ENCODE results near the gene GIT2. TPM values are rescaled to one million over a fixed set of nuclear protein-coding genes. Genes with fewer than 3 reads are reported as not detected.

Gene GIT2
- total and polyA plus RNA-seq, 2 of the 13 experiments (the other 11 are each of a cell fraction or from before 2014, with no cell fraction given) = 18.4 to 19.8 TPM

DNA sequence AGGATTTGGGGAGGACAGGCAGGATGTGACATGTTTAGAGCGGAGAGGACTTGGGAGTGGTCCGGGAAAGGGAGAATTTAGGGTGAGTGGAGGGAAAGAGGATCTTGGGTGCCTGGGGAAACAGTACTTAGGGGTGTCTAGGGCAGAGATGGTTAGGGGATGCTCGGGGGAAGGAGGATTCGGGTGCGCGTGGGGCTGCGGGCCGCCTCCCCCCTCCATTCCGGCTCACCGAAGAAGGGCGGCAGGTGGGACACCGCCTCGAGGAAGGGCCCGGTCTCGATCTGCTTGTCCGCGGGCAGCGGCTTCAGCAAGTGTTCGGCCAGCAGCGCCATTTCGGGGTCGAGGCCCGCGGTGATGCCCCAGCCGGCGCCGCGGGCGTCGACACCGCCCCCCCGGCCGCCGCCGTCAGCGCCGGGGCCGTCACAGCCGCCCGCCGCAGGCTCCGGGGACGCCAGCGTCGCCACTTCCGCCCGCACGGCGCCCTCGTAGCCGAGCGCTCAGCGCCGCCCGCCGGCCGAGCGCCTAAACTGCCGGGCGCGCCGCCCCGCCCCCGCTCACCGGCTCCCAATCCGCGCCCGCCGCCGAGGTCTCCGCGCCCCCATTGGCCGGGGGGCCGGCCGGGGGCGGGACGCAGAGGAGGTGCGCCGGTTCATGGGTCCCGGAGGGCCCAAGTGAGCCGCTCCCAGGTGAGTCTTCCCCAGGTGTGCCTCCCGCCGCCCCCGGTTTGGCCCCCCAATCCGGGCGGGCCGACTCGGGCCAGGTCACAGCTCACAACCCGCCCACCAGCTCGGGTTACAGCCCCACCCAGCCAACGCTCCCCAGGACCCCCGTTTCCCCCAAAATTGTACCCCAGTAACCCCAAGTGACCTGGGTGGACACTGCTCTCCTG, 115.9 kb downstream of the GIT2 start, which contains the start of gene GLTP (continued):
- TF ChIP-seq, protein P1, sequence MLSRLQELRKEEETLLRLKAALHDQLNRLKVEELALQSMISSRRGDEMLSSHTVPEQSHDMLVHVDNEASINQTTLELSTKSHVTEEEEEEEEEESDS (CRISPR knock-in tag; IDR thresholded peaks at IDR 0.05; ENCODE audit: borderline replicate concordance) = no peak
- TF ChIP-seq SKI (IDR thresholded peaks at IDR 0.05; ENCODE audit: partially characterized antibody) = peak; percentile 75
- no peak for TF ChIP-seq MAZ (IDR thresholded peaks at IDR 0.05; ENCODE audit: borderline replicate concordance, low read depth, low read length)
- peak; percentile 52; the same call in 1 of the 2 replicates for TF ChIP-seq MAZ (CRISPR knock-in tag; IDR thresholded peaks at IDR 0.05; ENCODE audit: low read depth)
- no peak for TF ChIP-seq SP1 (IDR thresholded peaks at IDR 0.05)
- peak; percentile 72 for TF ChIP-seq SP1 (CRISPR knock-in tag; IDR thresholded peaks at IDR 0.05)
- no peak for TF ChIP-seq MBD4 (IDR thresholded peaks at IDR 0.05; ENCODE audit: borderline replicate concordance, low read length)
- TF ChIP-seq ZNF180 (CRISPR knock-in tag; IDR thresholded peaks at IDR 0.05; ENCODE audit: borderline replicate concordance, low read depth) = no peak
- TF ChIP-seq ZNF292 (CRISPR knock-in tag; IDR thresholded peaks at IDR 0.05; ENCODE audit: borderline replicate concordance, low read depth) = no peak
- TF ChIP-seq CC2D1A (CRISPR knock-in tag; IDR thresholded peaks at IDR 0.05) = no peak
- TF ChIP-seq RAD21 (CRISPR knock-in tag; IDR thresholded peaks at IDR 0.05) = peak; percentile 100
- TF ChIP-seq KLF13 (CRISPR knock-in tag; IDR thresholded peaks at IDR 0.05) = no peak
- peak; percentile 76 for TF ChIP-seq NFYC (CRISPR knock-in tag; IDR thresholded peaks at IDR 0.05)
- TF ChIP-seq, protein P2, sequence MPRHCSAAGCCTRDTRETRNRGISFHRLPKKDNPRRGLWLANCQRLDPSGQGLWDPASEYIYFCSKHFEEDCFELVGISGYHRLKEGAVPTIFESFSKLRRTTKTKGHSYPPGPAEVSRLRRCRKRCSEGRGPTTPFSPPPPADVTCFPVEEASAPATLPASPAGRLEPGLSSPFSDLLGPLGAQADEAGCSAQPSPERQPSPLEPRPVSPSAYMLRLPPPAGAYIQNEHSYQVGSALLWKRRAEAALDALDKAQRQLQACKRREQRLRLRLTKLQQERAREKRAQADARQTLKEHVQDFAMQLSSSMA (CRISPR knock-in tag; IDR thresholded peaks at IDR 0.05) = no peak
- TF ChIP-seq, protein P3, sequence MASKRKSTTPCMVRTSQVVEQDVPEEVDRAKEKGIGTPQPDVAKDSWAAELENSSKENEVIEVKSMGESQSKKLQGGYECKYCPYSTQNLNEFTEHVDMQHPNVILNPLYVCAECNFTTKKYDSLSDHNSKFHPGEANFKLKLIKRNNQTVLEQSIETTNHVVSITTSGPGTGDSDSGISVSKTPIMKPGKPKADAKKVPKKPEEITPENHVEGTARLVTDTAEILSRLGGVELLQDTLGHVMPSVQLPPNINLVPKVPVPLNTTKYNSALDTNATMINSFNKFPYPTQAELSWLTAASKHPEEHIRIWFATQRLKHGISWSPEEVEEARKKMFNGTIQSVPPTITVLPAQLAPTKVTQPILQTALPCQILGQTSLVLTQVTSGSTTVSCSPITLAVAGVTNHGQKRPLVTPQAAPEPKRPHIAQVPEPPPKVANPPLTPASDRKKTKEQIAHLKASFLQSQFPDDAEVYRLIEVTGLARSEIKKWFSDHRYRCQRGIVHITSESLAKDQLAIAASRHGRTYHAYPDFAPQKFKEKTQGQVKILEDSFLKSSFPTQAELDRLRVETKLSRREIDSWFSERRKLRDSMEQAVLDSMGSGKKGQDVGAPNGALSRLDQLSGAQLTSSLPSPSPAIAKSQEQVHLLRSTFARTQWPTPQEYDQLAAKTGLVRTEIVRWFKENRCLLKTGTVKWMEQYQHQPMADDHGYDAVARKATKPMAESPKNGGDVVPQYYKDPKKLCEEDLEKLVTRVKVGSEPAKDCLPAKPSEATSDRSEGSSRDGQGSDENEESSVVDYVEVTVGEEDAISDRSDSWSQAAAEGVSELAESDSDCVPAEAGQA (IDR thresholded peaks at IDR 0.05; ENCODE audit: low read depth) = peak; percentile 52; the same call in 1 of the 2 replicates
- TF ChIP-seq, protein P3 (CRISPR knock-in tag; IDR thresholded peaks at IDR 0.05; ENCODE audit: borderline replicate concordance) = no peak
- no peak; the same call in 1 of the 2 replicates for TF ChIP-seq GATAD1 (CRISPR knock-in tag; IDR thresholded peaks at IDR 0.05)
- TF ChIP-seq STAG1 (CRISPR knock-in tag; IDR thresholded peaks at IDR 0.05) = peak; percentile 77
- no peak for TF ChIP-seq NKX3-1 (CRISPR knock-in tag; IDR thresholded peaks at IDR 0.05)
- TF ChIP-seq, protein P4, sequence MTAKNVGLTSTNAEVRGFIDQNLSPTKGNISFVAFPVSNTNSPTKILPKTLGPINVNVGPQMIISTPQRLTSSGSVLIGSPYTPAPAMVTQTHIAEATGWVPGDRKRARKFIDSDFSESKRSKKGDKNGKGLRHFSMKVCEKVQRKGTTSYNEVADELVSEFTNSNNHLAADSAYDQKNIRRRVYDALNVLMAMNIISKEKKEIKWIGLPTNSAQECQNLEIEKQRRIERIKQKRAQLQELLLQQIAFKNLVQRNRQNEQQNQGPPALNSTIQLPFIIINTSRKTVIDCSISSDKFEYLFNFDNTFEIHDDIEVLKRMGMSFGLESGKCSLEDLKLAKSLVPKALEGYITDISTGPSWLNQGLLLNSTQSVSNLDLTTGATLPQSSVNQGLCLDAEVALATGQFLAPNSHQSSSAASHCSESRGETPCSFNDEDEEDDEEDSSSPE (CRISPR knock-in tag; IDR thresholded peaks at IDR 0.05) = peak; percentile 15; the same call in 1 of the 2 replicates
- peak; percentile 57; the same call in 1 of the 2 replicates for TF ChIP-seq SAP130 (CRISPR knock-in tag; IDR thresholded peaks at IDR 0.05; ENCODE audit: low read depth)
- TF ChIP-seq ETV5 (CRISPR knock-in tag; IDR thresholded peaks at IDR 0.05; ENCODE audit: borderline replicate concordance) = peak; percentile 56
- TF ChIP-seq CREB1 (IDR thresholded peaks at IDR 0.05) = peak; percentile 49; the same call in 1 of the 2 replicates
- TF ChIP-seq CREB1 (CRISPR knock-in tag; IDR thresholded peaks at IDR 0.05) = no peak

Measured in HepG2 (cell line).